HG02588 (cell line): ENCODE results near the gene PLOD2.

Experiments used
- ATAC-seq: cut with Tn5 transposase; IDR thresholded peaks from one replicate; pipeline ENCODE4 v1.9.1; 2021; ENCODE audit warnings: mild to moderate bottlenecking, moderate library complexity; ENCODE audit not compliant: unreplicated experiment

Gene PLOD2

GRCh38 chr3:146160964-146161662, at the start of gene PLOD2:
TSS of gene PLOD2 (minus strand) at chr3:146161184. CDS start at chr3:146160989, 195 bp downstream.
- peak; percentile 57 for ATAC-seq

DNA sequence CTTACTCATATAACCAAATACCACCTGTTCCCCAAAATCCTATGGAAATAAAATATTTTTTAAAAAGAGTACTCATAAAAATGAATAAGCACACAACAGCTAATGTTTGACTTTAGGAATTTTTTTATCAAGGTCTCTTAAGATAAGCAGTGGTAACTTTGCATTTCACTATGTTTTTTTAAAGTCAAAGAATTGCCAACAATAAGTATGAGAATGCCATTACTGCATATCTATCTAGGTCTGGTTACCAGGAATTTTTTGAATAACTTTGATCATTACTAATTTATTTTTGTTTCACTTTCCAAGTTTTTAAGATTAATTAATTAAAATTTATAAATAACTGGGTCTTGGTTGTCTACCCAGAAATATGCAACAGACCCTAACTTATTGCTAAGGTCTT, 48.4 kb upstream of the PLOD2 start:
- no peak for ATAC-seq

DNA sequence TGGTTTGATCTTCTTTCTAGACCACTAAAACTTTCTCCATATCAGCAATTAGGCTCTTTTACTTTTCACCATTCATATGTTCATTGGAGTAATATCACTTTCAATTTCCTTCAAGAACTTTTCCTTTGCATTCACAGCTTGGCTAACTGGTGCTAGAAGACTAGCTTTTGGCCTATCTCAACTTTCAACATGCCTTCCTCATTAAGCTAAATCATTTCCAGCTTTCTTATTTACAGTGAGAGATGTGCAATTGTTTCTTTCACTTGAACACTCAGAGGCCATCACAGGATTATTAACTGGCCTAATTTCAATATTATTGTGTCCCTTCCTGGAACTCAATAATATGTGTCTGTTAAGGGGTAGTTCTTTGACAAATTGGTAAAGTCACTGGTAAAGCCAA, 42.8 kb upstream of the PLOD2 start:
- ATAC-seq = no peak

DNA sequence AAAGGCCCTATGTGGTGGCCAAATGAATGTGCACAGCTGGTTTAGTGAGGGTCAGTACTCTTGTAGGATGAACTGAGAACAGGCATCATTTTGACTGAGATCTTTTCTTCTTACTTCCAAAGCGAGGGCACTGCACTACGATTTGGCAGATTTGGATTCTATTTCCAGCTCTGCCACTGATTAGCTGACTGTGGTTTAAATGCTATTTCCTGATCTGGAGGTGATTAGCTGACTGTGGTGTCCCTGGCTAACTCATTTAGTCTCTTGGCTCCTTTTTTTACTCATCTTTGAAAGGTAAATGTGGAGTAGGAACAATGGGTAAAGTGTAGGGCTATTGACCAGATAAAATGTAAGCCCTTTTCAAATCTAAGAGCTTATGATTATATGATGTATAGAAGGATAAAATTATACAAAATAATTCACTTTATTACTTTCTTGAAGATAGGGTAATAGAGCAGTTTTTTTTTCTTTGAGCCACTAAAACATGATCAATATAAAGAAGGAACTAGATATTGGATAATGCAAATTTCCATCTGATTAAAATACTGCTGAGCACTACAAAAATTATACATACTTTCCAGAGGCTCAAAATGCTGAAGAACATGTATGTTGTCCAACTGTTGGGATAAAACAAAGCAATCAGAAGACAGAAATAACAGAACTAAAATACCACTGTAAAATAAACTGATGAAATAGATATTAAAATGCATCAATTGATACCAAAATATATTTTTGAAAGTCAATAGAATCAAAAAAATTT, 39.7 kb upstream of the PLOD2 start:
- ATAC-seq = no peak

DNA sequence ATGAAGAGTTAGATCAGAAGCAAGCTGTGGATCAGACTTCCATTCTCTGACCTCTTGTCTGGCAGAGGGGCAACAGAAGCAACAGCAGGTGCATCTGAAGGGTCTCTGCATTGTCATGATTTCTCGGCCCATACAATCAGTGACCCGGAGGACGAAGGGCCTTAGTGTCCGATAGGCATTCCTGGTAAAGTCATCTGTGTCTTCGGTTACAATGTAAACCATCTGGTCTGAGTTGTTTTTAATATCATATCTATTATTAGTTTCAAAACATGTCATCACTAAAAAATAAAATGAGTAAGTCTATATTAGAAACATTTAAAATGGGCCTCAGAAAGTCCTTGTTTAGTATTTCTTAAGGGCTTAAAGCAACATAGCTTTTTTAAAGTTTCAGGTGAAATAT, 38.8 kb upstream of the PLOD2 start:
- no peak for ATAC-seq

DNA sequence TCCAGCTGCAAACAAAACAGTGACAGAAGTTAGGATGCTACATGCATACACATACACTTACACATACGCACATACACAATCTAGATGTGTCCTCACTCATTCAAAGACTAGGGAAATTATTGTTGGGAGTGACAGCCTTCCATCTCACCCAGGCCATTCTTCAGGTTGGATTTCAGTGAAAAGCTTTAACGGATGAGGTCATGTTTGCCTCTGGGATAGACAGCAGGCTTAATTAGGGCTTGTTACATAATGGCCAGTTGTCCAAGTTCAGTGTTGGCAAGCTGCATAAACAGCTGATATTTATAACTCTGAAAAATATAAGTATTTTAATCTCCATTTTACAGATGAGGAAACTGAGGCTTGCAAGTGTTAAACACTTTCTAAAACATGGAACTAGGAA, 35.8 kb upstream of the PLOD2 start:
- ATAC-seq = no peak

DNA sequence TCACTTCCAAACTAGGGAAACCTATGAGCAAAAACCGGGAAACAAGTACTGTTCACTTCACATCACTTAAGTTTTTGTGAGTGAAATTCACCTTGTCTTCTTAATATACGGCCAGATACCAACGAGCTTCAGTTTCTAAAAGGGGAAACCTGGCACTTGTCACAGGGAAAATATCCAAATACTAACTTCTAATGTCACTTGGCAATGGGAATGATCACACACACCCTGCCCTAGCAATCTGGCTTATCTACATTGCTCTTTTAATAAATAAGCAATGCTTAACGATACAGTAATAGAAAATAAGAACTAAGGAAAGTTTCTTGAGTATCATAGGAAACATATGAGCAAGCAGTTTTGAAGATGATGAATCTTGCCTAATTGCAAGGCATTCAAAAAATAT, 34.6 kb upstream of the PLOD2 start:
- ATAC-seq = no peak

GRCh38 chr3:146195030-146195429, 34.0 kb upstream of the PLOD2 start:
- ATAC-seq = no peak

DNA sequence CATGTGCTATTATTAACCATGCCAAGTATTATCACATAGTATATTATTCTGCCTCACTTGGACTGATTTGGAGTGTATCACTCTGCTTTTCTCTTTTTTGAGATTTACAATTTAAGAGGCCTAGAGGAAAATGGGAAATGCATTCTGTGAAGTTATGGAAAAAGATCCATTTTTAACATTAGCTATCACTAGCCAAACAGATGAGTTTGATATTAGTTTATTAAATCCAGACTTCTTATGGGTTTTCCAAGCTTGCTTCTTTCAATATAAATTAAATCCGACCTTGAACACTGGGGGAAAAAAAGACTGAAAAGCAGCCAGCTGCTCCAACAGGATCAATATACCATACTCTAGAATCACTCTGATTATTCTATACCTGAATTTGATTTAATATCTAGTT, 30.1 kb upstream of the PLOD2 start:
- ATAC-seq = no peak

- ATAC-seq = peak; percentile 95
These were observed 28.7 kb upstream of the PLOD2 start for GRCh38 chr3:146189519-146190173.

GRCh38 chr3:146187334-146187950, 26.5 kb upstream of the PLOD2 start:
- ATAC-seq = no peak

- ATAC-seq = no peak
These were observed 23.4 kb upstream of the PLOD2 start for GRCh38 chr3:146184241-146185015.

GRCh38 chr3:146181216-146181615, 20.2 kb upstream of the PLOD2 start:
- no peak for ATAC-seq

GRCh38 chr3:146180376-146180775, 19.4 kb upstream of the PLOD2 start:
- no peak for ATAC-seq

DNA sequence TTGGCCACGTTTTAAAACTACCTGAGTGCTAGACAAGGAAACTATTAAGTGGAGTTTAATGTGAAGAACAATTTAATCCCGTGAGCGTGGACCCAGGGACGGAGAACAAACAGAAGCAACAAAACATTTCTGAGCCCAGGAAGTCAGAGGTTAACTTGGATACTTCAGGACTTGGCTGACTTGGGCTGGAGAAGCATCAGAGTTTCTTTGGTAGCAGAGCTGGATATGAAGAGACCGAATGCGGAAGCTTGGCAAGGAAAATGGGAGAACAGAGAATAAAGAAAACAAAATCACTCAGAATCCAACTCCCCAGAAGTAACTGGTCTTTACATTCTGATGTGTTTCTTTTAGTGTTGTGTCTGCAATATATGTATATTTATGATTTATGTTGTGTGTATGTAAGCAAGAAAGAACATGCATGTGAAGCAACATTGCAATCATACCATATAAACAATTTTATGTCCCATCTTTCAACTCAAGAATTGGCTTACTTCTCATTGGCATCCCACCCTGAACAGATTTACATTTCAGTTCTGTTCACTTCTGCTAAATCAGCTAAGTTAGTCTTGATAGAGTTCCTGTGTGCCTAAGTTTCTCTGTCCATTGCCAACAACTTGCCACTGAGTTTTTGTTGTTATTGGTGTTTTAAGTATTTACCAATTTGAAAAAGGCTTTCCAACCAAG, 17.2 kb upstream of the PLOD2 start:
- no peak for ATAC-seq

- ATAC-seq = no peak
These were observed 16.5 kb upstream of the PLOD2 start for GRCh38 chr3:146177519-146177918.

DNA sequence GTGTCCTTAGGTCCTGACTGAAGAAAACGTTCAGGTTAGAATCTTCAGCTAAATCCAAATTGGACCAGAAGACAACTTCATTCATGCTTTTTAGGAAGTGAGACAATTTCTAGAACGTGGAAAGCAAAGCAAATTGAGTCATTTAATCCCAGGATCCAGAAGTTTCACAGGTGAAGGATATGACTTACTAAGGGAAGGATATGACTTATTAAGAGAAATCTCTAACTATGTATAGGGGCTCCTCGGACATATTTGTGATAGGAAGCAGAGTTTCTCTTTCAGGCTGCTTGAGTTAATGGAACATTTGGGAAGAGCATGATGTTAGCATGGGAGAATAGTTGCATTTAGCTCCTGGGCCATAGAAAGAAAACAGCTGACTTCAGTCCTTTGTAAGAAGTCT, 16.1 kb upstream of the PLOD2 start:
- ATAC-seq = no peak

- no peak for ATAC-seq
These were observed 11.6 kb upstream of the PLOD2 start for GRCh38 chr3:146172586-146172985.

DNA sequence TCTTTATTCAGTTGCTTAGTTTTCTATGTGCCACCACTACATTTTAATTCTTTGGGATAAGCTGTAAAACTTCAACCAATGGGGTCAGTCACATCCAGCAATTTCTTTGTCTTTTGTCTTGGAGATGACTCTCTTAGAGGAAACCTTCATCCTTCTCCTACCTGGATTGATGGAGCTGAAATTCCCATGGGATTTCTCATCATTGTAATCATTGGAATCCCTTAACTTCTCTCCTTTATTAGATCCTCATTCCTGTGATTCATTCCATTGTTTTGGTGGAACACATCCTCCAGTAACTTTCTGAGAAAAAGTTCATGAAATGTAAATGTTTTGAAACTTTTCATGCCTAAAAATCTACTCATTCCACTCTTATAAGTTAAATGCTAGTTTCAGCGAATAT, 9.6 kb upstream of the PLOD2 start:
- no peak for ATAC-seq

DNA sequence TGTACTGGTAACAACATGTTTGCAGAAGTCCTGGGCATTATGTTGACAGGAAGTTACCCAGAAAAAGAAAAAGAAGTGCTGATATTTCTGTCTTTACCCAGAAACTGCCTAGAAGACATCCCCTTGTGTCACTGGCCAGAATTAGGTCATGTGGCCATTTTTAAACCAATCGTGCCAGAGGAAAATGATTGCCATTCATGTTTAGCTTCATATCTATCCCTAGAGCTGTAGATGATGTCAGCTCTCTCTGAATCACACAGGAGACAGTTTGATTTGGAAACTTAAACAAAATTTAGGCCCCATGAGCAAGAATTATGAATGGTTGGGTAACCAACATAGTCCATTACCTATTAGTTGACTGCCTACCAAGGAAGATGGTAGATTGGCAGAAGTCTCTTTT, 8.9 kb upstream of the PLOD2 start:
- ATAC-seq = no peak
